GM21723 (cell line): ENCODE results near the gene CERS5.
"Not testable (repeated sequence)": the region's sequence is repeated elsewhere in the genome, so short reads cannot be mapped to it uniquely, and the experiment has no call there.

Source experiments
- ATAC-seq: cut with Tn5 transposase; IDR thresholded peaks from one replicate; pipeline ENCODE4 v1.9.1; 2021; ENCODE audit warnings: mild to moderate bottlenecking, moderate library complexity; ENCODE audit not compliant: unreplicated experiment

Gene CERS5

GRCh38 chr12:50187084-50187900 is 20.1 kb upstream of the CERS5 start:
- peak; percentile 63 for ATAC-seq

- no peak for ATAC-seq
Measured at GRCh38 chr12:50186681-50187080, 19.5 kb upstream of the CERS5 start.

- ATAC-seq = no peak
Measured at GRCh38 chr12:50185970-50186663, 18.9 kb upstream of the CERS5 start.

- no peak for ATAC-seq
Measured at GRCh38 chr12:50185301-50185895, 18.2 kb upstream of the CERS5 start.

GRCh38 chr12:50184261-50184660 is 17.1 kb upstream of the CERS5 start:
- ATAC-seq = no peak

- ATAC-seq = no peak
Measured at GRCh38 chr12:50182461-50182860, 15.3 kb upstream of the CERS5 start.

- no peak for ATAC-seq
Measured at GRCh38 chr12:50181691-50182090, 14.5 kb upstream of the CERS5 start.

- no peak for ATAC-seq
Measured at GRCh38 chr12:50175716-50176026, 8.5 kb upstream of the CERS5 start.

- ATAC-seq = no peak
Measured at GRCh38 chr12:50174971-50175715, 8.0 kb upstream of the CERS5 start.

- peak; percentile 39 for ATAC-seq
Measured at GRCh38 chr12:50166799-50167048, 445 bp downstream of the CERS5 start.

- ATAC-seq = no peak
Measured at GRCh38 chr12:50164963-50165362, 2.2 kb downstream of the CERS5 start.

GRCh38 chr12:50162230-50162629 is 4.9 kb downstream of the CERS5 start:
- no peak for ATAC-seq

- ATAC-seq = no peak
Measured at GRCh38 chr12:50160643-50161042, 6.5 kb downstream of the CERS5 start.

- ATAC-seq = no peak
Measured at GRCh38 chr12:50157259-50157658, 9.9 kb downstream of the CERS5 start.

- no peak for ATAC-seq
Measured at GRCh38 chr12:50156641-50157040, 10.5 kb downstream of the CERS5 start.

GRCh38 chr12:50154947-50155346 is 12.2 kb downstream of the CERS5 start:
- not testable (repeated sequence) for ATAC-seq

GRCh38 chr12:50151047-50151687 is 16.0 kb downstream of the CERS5 start:
- ATAC-seq = no peak

- ATAC-seq = no peak
Measured at GRCh38 chr12:50149311-50149710, 17.9 kb downstream of the CERS5 start.

GRCh38 chr12:50148011-50148410 is 19.2 kb downstream of the CERS5 start:
- ATAC-seq = not testable (repeated sequence)

GRCh38 chr12:50147281-50147680 is 19.9 kb downstream of the CERS5 start:
- no peak for ATAC-seq

GRCh38 chr12:50145439-50145838 is 21.7 kb downstream of the CERS5 start:
- no peak for ATAC-seq
